Naive thymus-derived CD4-positive, alpha-beta T cell (primary cell): Measurements from ENCODE around the gene MYCN. TPM values are rescaled to one million over a fixed set of nuclear protein-coding genes. Genes with fewer than 3 reads are reported as not detected.
"Not testable (repeated sequence)": the region's sequence is repeated elsewhere in the genome, so short reads cannot be mapped to it uniquely, and the experiment has no call there.

Experiments used
- ATAC-seq: fragments of 150-1000 bp; cut with Tn5 transposase; 2 replicates; pipeline ENCODE4 v1.10.0; 2021; ENCODE audit warnings: mild to moderate bottlenecking, moderate library complexity
- CTCF ChIA-PET: fragments of 350-600 bp; sonication (Branson Sonifier 250); formaldehyde crosslinking; loops from one replicate; lab custom pipeline; 2021; ENCODE audit warnings: antibody characterized with exemption; lab: Charles Lee
- POLR2A ChIA-PET: fragments of 350-600 bp; sonication (Branson Sonifier 250); formaldehyde crosslinking; loops from one replicate; lab custom pipeline; 2021; ENCODE audit warnings: antibody characterized with exemption, inconsistent platforms; lab: Charles Lee
- DNase-seq, 9 donors: peaks; one replicate each; pipeline versions ENCODE4 v3.0.0 to v3.0.0-alpha.2; 2020 to 2022; ENCODE audit warnings: mixed read lengths in 1 of 9
- H3K27ac ChIP-seq: one replicate; pipeline ENCODE4 v1.7.0; 2013; ENCODE audit warnings: mild to moderate bottlenecking, low read depth, low read length, moderate library complexity
- H3K27me3 ChIP-seq, 2 donors: one replicate each; pipeline ENCODE4 v1.7.0; 2013; ENCODE audit warnings: low read length in 2 of 2, mild to moderate bottlenecking in 2 of 2, moderate library complexity in 2 of 2; ENCODE audit not compliant: control insufficient read depth in 2 of 2, insufficient read depth in 2 of 2
- H3K36me3 ChIP-seq, 3 experiments: 1 replicate in 2 of 3; 2 replicates in 1 of 3; pipeline ENCODE4 v1.7.0; 2013; ENCODE audit warnings: low read length in 3 of 3, mild to moderate bottlenecking in 3 of 3, moderate library complexity in 1 of 3; ENCODE audit not compliant: insufficient read depth in 3 of 3, control insufficient read depth in 2 of 3
- H3K4me1 ChIP-seq, 2 donors: one replicate each; pipeline ENCODE4 v1.7.0; 2013; ENCODE audit warnings: low read length in 2 of 2, mild to moderate bottlenecking in 2 of 2, moderate library complexity in 1 of 2; ENCODE audit not compliant: control insufficient read depth in 2 of 2, insufficient read depth in 2 of 2
- H3K4me3 ChIP-seq: 2 replicates; pipeline ENCODE4 v1.7.0; 2013; ENCODE audit warnings: mild to moderate bottlenecking, low read length
- H3K9me3 ChIP-seq, 3 experiments: 1 replicate in 2 of 3; 2 replicates in 1 of 3; pipeline ENCODE4 v1.7.0; 2013; ENCODE audit warnings: low read length in 3 of 3; ENCODE audit not compliant: control insufficient read depth in 2 of 3
- H3K27ac Mint-ChIP-seq, 9 donors: one replicate each; pipeline ENCODE4 v1.8.0; 2020 to 2022; ENCODE audit warnings: mixed read lengths in 9 of 9, mild to moderate bottlenecking in 8 of 9, moderate library complexity in 5 of 9, inconsistent platforms in 2 of 9
- H3K27me3 Mint-ChIP-seq, 5 donors: one replicate each; pipeline ENCODE4 v1.8.0; 2021 to 2022; ENCODE audit warnings: mixed read lengths in 5 of 5, mild to moderate bottlenecking in 1 of 5
- H3K36me3 Mint-ChIP-seq, 5 donors: one replicate each; pipeline ENCODE4 v1.8.0; 2020 to 2022; ENCODE audit warnings: mixed read lengths in 5 of 5, mild to moderate bottlenecking in 3 of 5, inconsistent platforms in 1 of 5
- H3K4me1 Mint-ChIP-seq, 7 donors: one replicate each; pipeline ENCODE4 v1.8.0; 2020 to 2022; ENCODE audit warnings: mixed read lengths in 7 of 7, mild to moderate bottlenecking in 3 of 7, inconsistent platforms in 1 of 7
- H3K4me3 Mint-ChIP-seq, 10 donors: one replicate each; pipeline ENCODE4 v1.8.0; 2020 to 2022; ENCODE audit warnings: mild to moderate bottlenecking in 10 of 10, mixed read lengths in 10 of 10, moderate library complexity in 6 of 10, inconsistent platforms in 2 of 10
- H3K9me3 Mint-ChIP-seq, 11 donors: one replicate each; pipeline ENCODE4 v1.8.0; 2020 to 2022; ENCODE audit warnings: mixed read lengths in 11 of 11, mild to moderate bottlenecking in 4 of 11, inconsistent platforms in 1 of 11, moderate library complexity in 1 of 11
- intact Hi-C, 2 donors: fragments of 100-400 bp; cut with micrococcal nuclease; formaldehyde crosslinking; loops; one replicate each; pipeline ENCODE4 v1.15.1; 2023
- polyA plus RNA-seq, 2 donors: library from polyadenylated mRNA; unstranded; fragments of 300-500 nt; fragmentation: Illumina TruSeq; gene quantifications; one replicate each; pipeline ENCODE4 v1.2.3, GENCODE V29; 2021
- total RNA-seq, 6 experiments: library from RNA in 5 of 6; stranded (reverse) in 5 of 6; gene quantifications; 1 replicate in 5 of 6; 2 replicates in 1 of 6; pipeline ENCODE4 v1.2.3 and lab custom pipeline; 2021 to 2026

Gene MYCN
- total and polyA plus RNA-seq, 7 experiments from 2014 or later: 0.21 to 2.3 (median 0.47) TPM; not detected in 3

DNA sequence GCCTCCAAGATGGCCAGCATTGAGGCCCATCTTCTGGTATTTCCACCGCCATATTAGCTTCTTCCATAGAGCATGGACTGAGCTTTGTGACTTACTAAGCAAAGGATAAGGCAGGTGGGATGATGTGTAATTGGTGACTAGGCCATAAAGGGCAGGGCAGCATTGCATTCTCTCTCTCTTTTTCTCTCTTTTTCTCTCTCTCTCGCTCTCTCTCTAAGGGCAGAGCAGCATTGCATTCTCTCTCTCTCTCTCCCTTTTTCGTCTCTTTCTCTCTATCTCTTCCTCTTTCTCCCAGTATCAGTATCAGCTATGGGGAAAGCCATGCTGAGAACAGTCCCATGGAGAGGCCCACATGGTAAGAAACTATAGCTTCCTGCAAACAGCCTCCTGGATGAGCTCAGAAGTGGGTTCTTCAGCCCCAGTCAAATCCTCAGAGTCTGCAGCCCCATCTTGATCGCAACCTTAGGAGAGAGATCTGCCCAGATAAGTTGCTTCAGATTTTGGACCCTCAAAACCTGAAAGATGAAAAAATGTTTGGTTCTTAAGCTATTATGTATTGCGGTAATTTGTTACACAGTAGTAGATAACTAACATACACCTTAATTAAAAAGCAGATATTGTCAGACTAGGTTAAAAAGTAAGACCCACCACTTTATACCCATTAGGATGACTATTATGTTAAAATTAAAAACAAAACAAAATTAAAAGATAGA, 39.1 kb upstream of the MYCN start:
- Mint-ChIP-seq H3K36me3 (peaks cover 0 to 3% (median 0%) of the 10 kb centered on the region in 5 donors), H3K4me3 (no peak overlapping the region), H3K27me3 (peaks cover 0 to 21% (median 5%) of the 10 kb centered on the region in 5 donors), H3K27ac (no peak overlapping the region), H3K9me3 (peaks cover 5 to 31% (median 14%) of the 10 kb centered on the region in 11 donors), H3K4me1 (no peaks in the 10 kb centered on the region)
- intact Hi-C loops: no loop called here
- Histone ChIP-seq H3K9me3 (no peaks in the 10 kb centered on the region), H3K36me3 (no peaks in the 10 kb centered on the region), H3K27ac (no peak overlapping the region), H3K27me3 (no peaks in the 10 kb centered on the region), H3K4me1 (no peaks in the 10 kb centered on the region), H3K4me3 (no peak overlapping the region)
- DNase-seq: no peak
- ATAC-seq: no peak
- ChIA-PET POLR2A (no interaction called here), CTCF (no interaction called here)

DNA sequence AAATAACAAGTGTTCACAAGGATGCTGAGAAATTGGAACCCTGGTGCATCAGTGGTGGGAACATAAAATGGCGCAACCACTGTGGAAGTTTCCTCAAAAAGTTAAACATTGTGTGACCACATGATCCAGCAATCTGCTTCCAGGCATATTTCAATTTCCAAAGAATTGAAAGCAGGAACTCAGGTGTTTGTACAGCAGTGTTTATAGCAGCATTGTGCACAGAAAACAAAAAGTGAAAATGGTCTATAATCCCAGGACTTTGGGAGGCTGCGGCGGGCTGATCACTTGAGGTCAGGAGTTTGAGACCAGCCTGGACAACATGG, 38.6 kb upstream of the MYCN start:
- CTCF ChIA-PET: no interaction called here
- Histone ChIP-seq H3K4me1 (no peaks in the 10 kb centered on the region), H3K9me3 (no peaks in the 10 kb centered on the region), H3K27me3 (no peaks in the 10 kb centered on the region), H3K4me3 (no peak overlapping the region), H3K36me3 (no peaks in the 10 kb centered on the region), H3K27ac (no peak overlapping the region)
- peaks cover under 1 to 26% (median 12%) of the 10 kb centered on the region in 11 donors for H3K9me3 Mint-ChIP-seq
- no peaks in the 10 kb centered on the region for H3K4me1 Mint-ChIP-seq
- H3K36me3 Mint-ChIP-seq: peaks cover 0 to 3% (median 0%) of the 10 kb centered on the region in 5 donors
- no peak for DNase-seq
- POLR2A ChIA-PET: no interaction called here
- H3K27me3 Mint-ChIP-seq: peaks cover 0 to 16% (median 4%) of the 10 kb centered on the region in 5 donors
- no peak for ATAC-seq
- H3K27ac Mint-ChIP-seq: no peak overlapping the region
- intact Hi-C loops: no loop called here
- no peak overlapping the region for H3K4me3 Mint-ChIP-seq

DNA sequence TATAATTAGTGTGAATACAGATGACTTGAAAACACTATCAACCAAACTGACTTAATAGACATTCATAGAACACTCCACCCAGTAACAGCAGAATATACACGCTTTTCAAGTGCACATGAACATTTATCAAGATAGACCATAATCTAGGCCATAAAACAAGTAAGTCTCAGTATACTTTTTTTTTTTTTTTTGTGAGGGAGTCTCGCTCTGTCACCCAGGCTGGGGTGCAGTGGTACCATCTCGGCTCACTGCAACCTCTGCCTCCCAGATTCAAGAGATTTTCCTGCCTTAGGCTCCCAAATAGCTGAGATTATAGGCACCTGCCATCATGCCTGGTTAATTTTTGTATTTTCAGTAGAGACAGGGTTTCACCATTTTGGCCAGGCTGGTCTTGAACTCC, 36.4 kb upstream of the MYCN start:
- H3K27me3 Mint-ChIP-seq: peaks cover 0 to 11% (median 4%) of the 10 kb centered on the region in 5 donors
- H3K9me3 ChIP-seq, H3K36me3 Mint-ChIP-seq, H3K4me3 ChIP-seq, H3K9me3 Mint-ChIP-seq, H3K4me1 ChIP-seq, H3K27me3 ChIP-seq, H3K4me1 Mint-ChIP-seq, CTCF ChIA-PET, intact Hi-C loops, POLR2A ChIA-PET, H3K27ac Mint-ChIP-seq, H3K36me3 ChIP-seq, H3K27ac ChIP-seq, ATAC-seq, DNase-seq, H3K4me3 Mint-ChIP-seq: not testable (repeated sequence)

DNA sequence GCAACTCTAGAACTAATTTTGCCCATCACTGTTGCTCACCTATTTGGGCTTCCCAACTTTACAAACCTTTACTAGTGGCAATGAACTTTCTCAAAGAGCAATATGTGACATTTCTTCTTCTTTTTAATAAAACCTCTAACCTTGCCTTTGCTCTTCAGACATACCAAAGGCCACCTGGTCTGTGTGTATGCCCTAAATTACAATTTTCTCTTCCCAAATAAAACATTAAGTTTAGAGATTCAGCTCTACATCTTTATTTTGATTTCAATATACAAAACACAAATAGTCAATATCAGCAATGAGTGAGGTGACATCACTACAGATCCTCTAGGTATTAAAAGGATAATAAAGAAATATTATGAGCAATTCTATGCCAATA, 35.1 kb upstream of the MYCN start:
- CTCF ChIA-PET: no interaction called here
- no peaks in the 10 kb centered on the region for H3K4me1 ChIP-seq
- Mint-ChIP-seq H3K27ac (no peak overlapping the region), H3K9me3 (peaks cover 0 to 6% (median 3%) of the 10 kb centered on the region in 11 donors), H3K27me3 (peaks cover 0 to 11% (median 3%) of the 10 kb centered on the region in 5 donors), H3K4me3 (no peak overlapping the region), H3K4me1 (no peaks in the 10 kb centered on the region), H3K36me3 (peaks cover 0 to 3% (median 0%) of the 10 kb centered on the region in 5 donors)
- no peaks in the 10 kb centered on the region for H3K9me3 ChIP-seq
- no peak for DNase-seq
- intact Hi-C loops: no loop called here
- no peak overlapping the region for H3K27ac ChIP-seq
- H3K27me3 ChIP-seq: no peaks in the 10 kb centered on the region
- no peak for ATAC-seq
- POLR2A ChIA-PET: no interaction called here
- H3K36me3 ChIP-seq: no peaks in the 10 kb centered on the region
- no peak overlapping the region for H3K4me3 ChIP-seq

DNA sequence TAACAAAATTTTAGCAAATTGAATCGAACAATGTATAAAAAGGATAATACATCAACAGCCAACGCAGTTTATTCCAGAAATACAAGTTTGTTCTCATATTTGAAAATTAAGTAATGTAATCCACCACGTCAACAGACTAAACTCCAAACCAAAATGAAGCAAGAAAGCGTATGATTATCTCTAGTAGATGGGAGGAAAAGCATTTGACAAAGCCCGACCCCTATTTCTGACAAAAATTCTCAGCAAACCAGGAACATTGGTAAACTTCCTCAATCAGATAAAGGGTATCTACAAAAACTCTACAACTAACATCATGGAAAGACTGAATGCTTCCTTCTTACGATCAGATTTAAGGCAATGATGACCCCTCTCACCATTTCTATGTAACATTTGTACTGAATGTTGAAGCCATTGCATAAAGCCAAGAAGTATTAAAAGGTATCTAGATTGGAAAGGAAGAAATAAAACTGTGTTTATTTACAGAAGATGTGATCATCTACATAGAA, 34.3 kb upstream of the MYCN start:
- no peak for ATAC-seq
- H3K9me3 ChIP-seq: no peaks in the 10 kb centered on the region
- Mint-ChIP-seq H3K4me3 (no peak overlapping the region), H3K9me3 (peaks cover 0 to 6% (median 3%) of the 10 kb centered on the region in 11 donors), H3K36me3 (peaks cover 0 to 3% (median 0%) of the 10 kb centered on the region in 5 donors), H3K27ac (no peak overlapping the region), H3K4me1 (no peaks in the 10 kb centered on the region), H3K27me3 (peaks cover 0 to 11% (median 3%) of the 10 kb centered on the region in 5 donors)
- no peaks in the 10 kb centered on the region for H3K4me1 ChIP-seq
- H3K36me3 ChIP-seq: no peaks in the 10 kb centered on the region
- CTCF ChIA-PET: no interaction called here
- POLR2A ChIA-PET: no interaction called here
- H3K27me3 ChIP-seq: no peaks in the 10 kb centered on the region
- intact Hi-C loops: no loop called here
- no peak overlapping the region for H3K27ac ChIP-seq
- no peak overlapping the region for H3K4me3 ChIP-seq
- DNase-seq: no peak

DNA sequence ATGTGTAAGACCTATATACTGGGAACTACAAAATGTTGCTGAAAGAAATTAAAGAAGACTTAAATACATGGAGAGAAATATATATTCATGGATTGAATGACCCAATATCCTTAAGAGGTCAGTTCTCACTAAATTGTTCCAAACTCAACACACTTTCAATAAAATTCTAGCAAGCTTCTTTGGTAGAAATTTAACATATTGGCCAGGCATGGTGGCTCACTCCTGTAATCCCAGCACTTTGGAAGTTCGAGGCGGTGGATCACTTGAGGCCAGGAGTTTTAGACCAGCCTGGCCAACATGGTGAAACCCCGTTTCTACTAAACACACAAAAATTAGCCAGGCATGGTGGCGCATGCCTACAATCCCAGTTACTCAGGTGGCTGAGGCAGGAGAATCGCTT, 33.6 kb upstream of the MYCN start:
- ChIA-PET POLR2A (no interaction called here), CTCF (no interaction called here)
- H3K4me1 Mint-ChIP-seq: no peaks in the 10 kb centered on the region
- H3K36me3 Mint-ChIP-seq: no peaks in the 10 kb centered on the region
- Histone ChIP-seq H3K4me1 (no peaks in the 10 kb centered on the region), H3K9me3 (no peaks in the 10 kb centered on the region), H3K27me3 (no peaks in the 10 kb centered on the region), H3K36me3 (no peaks in the 10 kb centered on the region), H3K4me3 (no peak overlapping the region), H3K27ac (no peak overlapping the region)
- DNase-seq (no peak), ATAC-seq (no peak)
- no peak overlapping the region for H3K4me3 Mint-ChIP-seq
- intact Hi-C loops: no loop called here
- peaks cover 0 to 11% (median 3%) of the 10 kb centered on the region in 5 donors for H3K27me3 Mint-ChIP-seq
- no peak overlapping the region for H3K27ac Mint-ChIP-seq
- H3K9me3 Mint-ChIP-seq: peaks cover 0 to 4% (median 0%) of the 10 kb centered on the region in 11 donors
